DOHH2 (cell line): ENCODE measurements around the gene OLFML3.

Source experiments
- H3F3A ChIP-seq: fragments of 200-600 bp; sonication (generic), shearing (Covaris generic); 2 replicates; pipeline ENCODE4 v1.6.0; 2016; ENCODE audit warnings: antibody characterized with exemption, mild to moderate bottlenecking; ENCODE audit not compliant: control insufficient read depth, insufficient read depth
- H3K27ac ChIP-seq: fragments of 200-600 bp; sonication (generic); 2 replicates; pipeline ENCODE4 v1.5.1; 2014; ENCODE audit warnings: low read depth, mild to moderate bottlenecking, low read length, moderate library complexity
- H3K27me3 ChIP-seq: fragments of 200-600 bp; sonication (generic); 2 replicates; pipeline ENCODE4 v1.6.1; 2014; ENCODE audit warnings: mild to moderate bottlenecking, low read length, mixed read lengths; ENCODE audit not compliant: control insufficient read depth
- H3K36me3 ChIP-seq: fragments of 200-600 bp; sonication (generic); 2 replicates; pipeline ENCODE4 v1.6.1; 2014; ENCODE audit warnings: mild to moderate bottlenecking, low read length, moderate library complexity, mixed read lengths; ENCODE audit not compliant: control insufficient read depth
- H3K4me1 ChIP-seq: fragments of 200-600 bp; sonication (generic); 2 replicates; pipeline ENCODE4 v1.6.1; 2014; ENCODE audit warnings: mild to moderate bottlenecking, low read length, mixed read lengths; ENCODE audit not compliant: control insufficient read depth
- H3K4me2 ChIP-seq: fragments of 200-600 bp; sonication (generic); 2 replicates; pipeline ENCODE4 v1.6.0; 2014; ENCODE audit warnings: mild to moderate bottlenecking, low read length, moderate library complexity
- H3K4me3 ChIP-seq: fragments of 200-600 bp; sonication (generic); 2 replicates; pipeline ENCODE4 v1.5.1; 2014; ENCODE audit warnings: mild to moderate bottlenecking, low read length, mixed read lengths
- H3K79me2 ChIP-seq: fragments of 200-600 bp; sonication (generic); 2 replicates; pipeline ENCODE4 v1.6.1; 2014; ENCODE audit warnings: mild to moderate bottlenecking, low read length, mixed read lengths; ENCODE audit not compliant: control insufficient read depth
- H3K9me2 ChIP-seq: fragments of 200-600 bp; sonication (generic); replicated peaks from 2 replicates; pipeline ENCODE4 v1.6.1; 2014; ENCODE audit warnings: mild to moderate bottlenecking, low read length, mixed read lengths; ENCODE audit not compliant: control insufficient read depth
- H3K9me3 ChIP-seq: fragments of 200-600 bp; sonication (generic); 2 replicates; pipeline ENCODE4 v1.6.1; 2014; ENCODE audit warnings: antibody characterized with exemption, low read length, mixed read lengths; ENCODE audit not compliant: control insufficient read depth, insufficient read depth
- H4K20me1 ChIP-seq: fragments of 200-600 bp; sonication (generic); 2 replicates; pipeline ENCODE4 v1.6.0; 2014; ENCODE audit warnings: low read depth, mild to moderate bottlenecking, antibody characterized with exemption, low read length, moderate library complexity; ENCODE audit not compliant: control insufficient read depth, insufficient read depth
- CTCF ChIP-seq: fragments of 200-600 bp; sonication (generic); IDR thresholded peaks from one replicate; pipeline ENCODE4 v1.5.1; 2014; ENCODE audit warnings: antibody characterized with exemption, mild to moderate bottlenecking, low read depth, low read length; ENCODE audit not compliant: poor library complexity, severe bottlenecking
- EZH2phosphoT487 ChIP-seq: fragments of 200-600 bp; sonication (generic); IDR thresholded peaks from 2 replicates; pipeline ENCODE4 v1.6.1; 2017; ENCODE audit warnings: borderline replicate concordance, mild to moderate bottlenecking, antibody characterized with exemption, low read length, moderate library complexity, mixed read lengths

OLFML3 gene

GRCh38 chr1:113978863-113979702 lies at the start of gene OLFML3:
Gene OLFML3 (plus strand): TSS chr1:113979474. CDS start chr1:113979517, 43 bp downstream.
- peaks cover 10% of the 10 kb centered on the region for H3F3A ChIP-seq
- H4K20me1 ChIP-seq = no peaks in the 10 kb centered on the region
- H3K4me1 ChIP-seq = peaks cover 10% of the 10 kb centered on the region
- no peak within 1 kb of the TSS for H3K4me2 ChIP-seq
- H3K79me2 ChIP-seq = no peaks in the 10 kb centered on the region
- no peaks in the 10 kb centered on the region for H3K9me3 ChIP-seq
- no peak within 1 kb of the TSS for H3K4me3 ChIP-seq
- no peak for TF ChIP-seq EZH2phosphoT487
- TF ChIP-seq CTCF = peak; percentile 77
- no peak within 1 kb of the TSS for H3K27ac ChIP-seq
- H3K9me2 ChIP-seq = no peaks in the 10 kb centered on the region
- H3K27me3 ChIP-seq = no peaks in the 10 kb centered on the region
- no peaks in the 10 kb centered on the region; the same call in none of the 2 replicates for H3K36me3 ChIP-seq

- Histone ChIP-seq H3K79me2 (peaks cover 61% of the 10 kb centered on the region), H3K9me3 (no peaks in the 10 kb centered on the region), H3K27me3 (no peaks in the 10 kb centered on the region), H3K4me3 (peak overlapping the region; percentile 96), H3K27ac (peak overlapping the region; percentile 57), H3K4me1 (peaks cover 29% of the 10 kb centered on the region), H3F3A (peaks cover 9% of the 10 kb centered on the region), H4K20me1 (0 out of 2 replicates have a peak, but pooled peaks cover 6% of the 10 kb centered on the region), H3K9me2 (no peaks in the 10 kb centered on the region), H3K4me2 (peak overlapping the region; percentile 93), H3K36me3 (0 out of 2 replicates have a peak, but pooled peaks cover 5% of the 10 kb centered on the region)
- peak; percentile 52 for TF ChIP-seq CTCF
- TF ChIP-seq EZH2phosphoT487 = no peak
Measured at GRCh38 chr1:113929750-113930498, 49.4 kb upstream of the OLFML3 start.

GRCh38 chr1:113930499-113931161 lies 48.6 kb upstream of the OLFML3 start:
- Histone ChIP-seq H3K9me2 (no peaks in the 10 kb centered on the region), H3K79me2 (peaks cover 68% of the 10 kb centered on the region), H3K27me3 (no peaks in the 10 kb centered on the region), H4K20me1 (peaks cover 12% of the 10 kb centered on the region; the same call in 1 of the 2 replicates), H3F3A (peaks cover 11% of the 10 kb centered on the region), H3K4me2 (peak overlapping the region; percentile 93), H3K4me3 (peak overlapping the region; percentile 96), H3K9me3 (no peaks in the 10 kb centered on the region), H3K36me3 (peaks cover 8% of the 10 kb centered on the region; the same call in 1 of the 2 replicates), H3K4me1 (peaks cover 35% of the 10 kb centered on the region), H3K27ac (peak overlapping the region; percentile 57)
- TF ChIP-seq EZH2phosphoT487 (no peak), CTCF (no peak)
